NOMO-1 treated with dmso at 0.1 percent for 144 hours (cell line): ENCODE measurements around the gene NRXN3.
"Not testable (repeated sequence)": the region's sequence is repeated elsewhere in the genome, so short reads cannot be mapped to it uniquely, and the experiment has no call there.

Source experiments
- DNase-seq: peaks from one replicate; lab custom pipeline; 2025; ENCODE audit not compliant: unreplicated experiment; lab: John Stamatoyannopoulos, UW

The NRXN3 gene

GRCh38 chr14:78479127-78479780, 309.1 kb downstream of the NRXN3 start:
- DNase-seq = no peak

GRCh38 chr14:78484028-78484427, 313.9 kb downstream of the NRXN3 start:
- DNase-seq = no peak

GRCh38 chr14:78486081-78486480, 315.9 kb downstream of the NRXN3 start:
- DNase-seq = no peak

GRCh38 chr14:78486621-78487020, 316.4 kb downstream of the NRXN3 start:
- no peak for DNase-seq

GRCh38 chr14:78487573-78487972, 317.4 kb downstream of the NRXN3 start:
- DNase-seq = not testable (repeated sequence)

GRCh38 chr14:78488938-78489337, 318.8 kb downstream of the NRXN3 start:
- DNase-seq = no peak

GRCh38 chr14:78491048-78491447, 320.9 kb downstream of the NRXN3 start:
- DNase-seq = no peak

DNA sequence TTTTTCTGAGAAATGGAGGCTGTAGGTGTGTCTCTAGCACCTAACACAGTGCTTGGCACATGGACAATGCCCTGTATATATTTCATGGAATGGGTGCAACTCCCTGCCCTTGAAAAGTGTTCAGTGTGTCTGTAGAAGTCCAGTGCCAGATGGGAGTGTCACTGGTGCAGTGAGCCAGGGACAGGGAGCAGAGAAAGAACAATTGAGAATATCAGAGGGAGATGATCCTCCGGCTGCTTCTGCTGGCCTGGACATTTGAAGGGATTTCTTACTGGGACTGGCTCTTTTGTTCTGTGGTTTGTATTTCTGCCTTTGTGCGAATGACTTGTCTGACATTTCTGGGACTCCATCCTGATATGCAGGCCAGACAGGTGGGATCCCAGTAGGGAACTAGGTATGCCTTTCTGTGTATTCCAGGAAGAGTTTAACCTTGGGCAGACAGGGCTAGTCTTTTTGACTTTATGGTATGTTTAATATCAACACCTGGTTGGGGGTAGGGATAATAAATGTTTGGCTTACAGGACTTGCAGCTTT, 328.0 kb downstream of the NRXN3 start:
- DNase-seq = no peak

GRCh38 chr14:78501909-78502308, 331.7 kb downstream of the NRXN3 start:
- DNase-seq = no peak

DNA sequence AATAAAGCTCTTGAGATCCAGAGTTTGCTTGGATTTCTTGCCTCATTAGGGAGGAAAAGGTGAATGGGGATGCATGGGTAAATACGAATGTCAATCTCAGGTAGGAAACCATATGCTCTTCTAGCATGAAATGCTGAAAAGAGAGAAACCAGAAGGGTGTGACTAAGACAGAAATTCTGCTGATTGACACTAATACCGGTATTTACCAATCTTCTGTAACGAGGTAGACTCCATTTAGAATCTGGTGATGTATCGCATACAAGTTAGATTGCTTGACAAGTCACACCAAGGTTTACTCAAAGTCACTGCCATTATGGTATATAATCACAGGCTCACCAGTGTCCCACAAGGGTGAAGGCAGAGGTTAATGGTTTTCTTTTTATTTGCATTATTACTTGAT, 337.9 kb downstream of the NRXN3 start:
- no peak for DNase-seq

DNA sequence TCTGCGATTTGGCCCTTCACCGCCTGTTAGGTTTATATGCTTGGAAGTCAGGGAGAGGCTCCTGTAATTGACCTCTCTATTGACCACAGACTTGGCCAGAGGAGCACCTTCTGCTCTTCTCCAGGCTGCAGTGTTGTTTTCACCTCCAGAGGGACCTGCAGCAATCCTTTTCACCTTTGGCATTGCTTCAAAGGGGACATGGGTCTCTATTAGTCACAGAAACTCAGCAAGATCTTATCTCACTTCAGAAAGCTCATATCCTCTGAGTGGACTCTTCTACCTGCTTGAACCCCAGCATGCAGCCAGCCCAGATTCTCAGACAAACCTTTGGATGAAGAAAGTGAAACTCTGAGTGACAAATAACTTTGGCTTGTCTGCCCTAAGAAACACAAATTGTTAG, 339.3 kb downstream of the NRXN3 start:
- DNase-seq = no peak

GRCh38 chr14:78512021-78512420, 341.8 kb downstream of the NRXN3 start:
- DNase-seq = no peak

- DNase-seq = no peak
These were observed 349.7 kb downstream of the NRXN3 start for GRCh38 chr14:78519863-78520262.

- DNase-seq = no peak
These were observed 354.0 kb downstream of the NRXN3 start for GRCh38 chr14:78524196-78524595.

- DNase-seq = no peak
These were observed 354.6 kb downstream of the NRXN3 start for GRCh38 chr14:78524766-78525165.

- no peak for DNase-seq
These were observed 359.9 kb downstream of the NRXN3 start for GRCh38 chr14:78530078-78530477.

DNA sequence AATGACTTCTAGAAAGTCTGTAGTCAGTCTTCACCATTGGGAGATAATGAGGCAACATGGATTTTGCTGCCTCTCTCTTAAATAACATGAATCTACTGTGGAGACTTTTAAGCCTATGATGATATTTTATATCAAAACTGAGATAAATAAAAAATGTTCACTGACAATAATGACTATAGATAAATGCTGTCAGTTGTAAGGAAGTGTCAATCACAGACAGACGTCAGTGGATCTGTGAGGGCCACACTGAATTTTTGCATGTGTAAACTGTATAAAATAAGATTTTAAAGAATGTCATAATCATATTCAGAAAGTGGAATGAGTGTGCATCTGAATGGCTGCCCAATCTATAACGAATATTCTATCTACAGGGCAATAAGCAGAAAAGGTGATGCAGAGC, 364.0 kb downstream of the NRXN3 start:
- no peak for DNase-seq

DNA sequence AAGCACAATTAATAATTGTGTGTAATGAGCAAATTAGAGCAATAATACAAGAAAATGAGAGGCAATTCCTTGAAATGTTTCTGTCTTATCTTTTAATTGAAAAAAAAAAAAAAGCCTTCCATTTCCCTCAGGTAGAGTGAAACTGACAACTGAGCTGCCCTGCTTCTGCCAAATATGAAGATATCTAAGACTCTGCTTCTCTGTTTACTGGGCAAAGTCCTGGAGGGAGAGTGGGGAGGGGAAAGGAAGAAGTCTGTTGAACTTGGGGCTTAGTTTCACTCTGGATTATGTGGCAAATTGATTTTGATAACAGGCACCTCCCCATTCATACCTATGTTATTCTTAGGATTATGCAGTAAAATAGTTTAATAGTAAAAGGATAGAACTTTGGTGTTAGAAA, 364.9 kb downstream of the NRXN3 start:
- no peak for DNase-seq

DNA sequence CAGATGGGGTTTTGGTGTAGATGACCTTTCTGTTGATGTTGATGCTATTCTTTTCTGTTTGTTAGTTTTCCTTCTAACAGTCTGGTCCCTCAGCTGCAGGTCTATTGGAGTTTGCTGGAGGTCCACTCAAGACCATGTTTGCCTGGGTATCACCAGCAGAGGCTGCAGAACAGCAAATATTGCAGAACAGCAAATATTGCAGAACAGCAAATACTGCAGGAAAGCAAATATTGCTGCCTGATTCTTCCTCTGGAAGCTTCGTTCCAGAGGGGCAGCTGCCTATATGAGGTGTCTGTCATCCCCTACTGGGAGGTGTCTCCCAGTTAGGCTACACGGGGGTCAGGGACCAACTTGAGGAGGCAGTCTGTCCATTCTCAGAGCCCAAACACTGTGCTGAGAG, 371.6 kb downstream of the NRXN3 start:
- DNase-seq = not testable (repeated sequence)

- no peak for DNase-seq
These were observed 373.3 kb downstream of the NRXN3 start for GRCh38 chr14:78543433-78543832.

DNA sequence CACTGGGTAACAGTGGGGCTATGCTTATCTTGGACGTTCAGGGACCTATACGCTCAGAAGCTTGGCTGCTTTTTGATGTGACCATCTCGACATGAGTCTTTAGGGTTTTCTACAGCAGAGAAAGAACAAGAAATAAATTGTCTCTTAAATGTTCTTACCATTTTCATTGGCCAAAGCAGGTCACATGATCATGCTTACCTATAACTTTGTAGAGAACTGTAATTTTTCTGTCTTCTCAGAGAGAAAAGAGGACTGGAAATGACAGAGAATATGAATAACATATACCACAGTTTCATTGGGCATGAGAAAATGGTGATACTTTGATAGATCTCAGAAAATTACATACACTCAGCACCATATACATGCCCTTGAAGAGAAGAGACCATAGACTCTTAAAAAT, 390.9 kb downstream of the NRXN3 start:
- DNase-seq = no peak

DNA sequence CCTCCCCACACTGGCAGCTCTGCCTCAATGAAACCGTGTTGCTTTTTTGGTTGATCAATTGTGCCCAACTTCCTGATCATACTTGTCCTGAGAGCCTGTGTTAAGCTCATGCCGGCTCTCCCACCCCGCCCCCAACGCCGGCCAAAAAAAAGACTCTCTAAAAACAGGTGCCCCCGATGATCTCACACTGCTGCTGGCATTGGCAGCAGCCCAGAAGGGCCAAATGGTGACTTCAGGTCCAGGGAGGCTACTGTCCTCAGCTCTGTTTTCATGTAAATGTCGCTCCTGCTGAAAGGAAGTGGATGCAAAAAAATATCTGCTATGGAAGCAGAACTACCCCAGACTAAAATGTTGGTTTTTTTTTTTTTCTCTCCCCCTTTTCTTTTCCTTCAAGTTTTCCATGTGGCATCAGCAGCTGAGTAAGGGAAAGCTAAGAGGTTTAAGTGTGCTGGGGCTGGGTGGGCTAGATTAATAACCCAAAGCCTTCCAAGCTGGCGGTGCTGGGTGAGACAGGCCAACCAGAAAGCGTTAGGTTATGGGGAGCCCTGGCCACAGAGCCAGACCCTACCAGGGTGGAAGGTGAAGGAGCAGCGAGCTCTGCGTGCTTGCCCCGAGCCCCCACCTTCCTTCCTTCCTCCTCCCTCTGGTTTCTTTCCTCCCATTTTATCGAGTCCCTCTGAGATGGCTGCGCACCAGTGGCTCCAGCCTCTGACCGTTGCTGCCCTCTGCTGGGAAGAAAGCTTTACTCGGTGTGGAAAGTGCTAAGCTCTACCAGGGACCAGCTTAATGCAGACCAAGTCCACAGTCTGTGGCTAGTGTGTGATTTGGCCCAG, 396.1 kb downstream of the NRXN3 start:
- peak; percentile 43 for DNase-seq

GRCh38 chr14:78566859-78567172, 396.6 kb downstream of the NRXN3 start:
- DNase-seq = no peak
